Neural cell (in vitro differentiated cells): ENCODE measurements around the gene MEMO1. TPM values are rescaled to one million over a fixed set of nuclear protein-coding genes. Genes with fewer than 3 reads are reported as not detected.
"Not testable (repeated sequence)": the region's sequence is repeated elsewhere in the genome, so short reads cannot be mapped to it uniquely, and the experiment has no call there.

ENCODE experiments used
- H2AFZ ChIP-seq: fragments of 200-600, 300-800 bp; sonication (generic), shearing (Covaris generic); 2 replicates; pipeline ENCODE4 v1.6.0; 2014; ENCODE audit warnings: low read depth, mild to moderate bottlenecking, antibody characterized with exemption, low read length, moderate library complexity
- H3F3A ChIP-seq: fragments of 200-600 bp; shearing (Covaris generic); 2 replicates; pipeline ENCODE4 v1.6.1; 2016; ENCODE audit warnings: mild to moderate bottlenecking, moderate library complexity, mixed read lengths, antibody characterized with exemption, low read length; ENCODE audit not compliant: insufficient read depth, poor library complexity, severe bottlenecking
- H3K27ac ChIP-seq: fragments of 200-600, 300-800 bp; sonication (generic), shearing (Covaris generic); 2 replicates; pipeline ENCODE4 v1.5.1; 2014; ENCODE audit warnings: mild to moderate bottlenecking, low read length, moderate library complexity
- H3K27me3 ChIP-seq: fragments of 300-800, 200-600 bp; sonication (generic), shearing (Covaris generic); 2 replicates; pipeline ENCODE4 v1.6.0; 2014; ENCODE audit warnings: mild to moderate bottlenecking, low read depth, low read length, moderate library complexity; ENCODE audit not compliant: insufficient read depth
- H3K36me3 ChIP-seq: fragments of 300-800, 200-600 bp; sonication (generic), shearing (Covaris generic); 2 replicates; pipeline ENCODE4 v1.5.1; 2014; ENCODE audit warnings: mild to moderate bottlenecking, antibody characterized with exemption, low read length, moderate library complexity; ENCODE audit not compliant: insufficient read depth
- H3K4me2 ChIP-seq: fragments of 300-800, 200-600 bp; sonication (generic), shearing (Covaris generic); 2 replicates; pipeline ENCODE4 v1.6.0; 2014; ENCODE audit warnings: mild to moderate bottlenecking, low read length
- H3K4me3 ChIP-seq: fragments of 300-800, 200-600 bp; sonication (generic), shearing (Covaris generic); 2 replicates; pipeline ENCODE4 v1.5.1; 2014; ENCODE audit warnings: mild to moderate bottlenecking, low read length, moderate library complexity
- H3K79me2 ChIP-seq: fragments of 200-600 bp; shearing (Covaris generic); replicated peaks from 2 replicates; pipeline ENCODE4 v1.6.0; 2014; ENCODE audit warnings: mild to moderate bottlenecking, low read length, moderate library complexity; ENCODE audit not compliant: insufficient read depth
- H3K9ac ChIP-seq: fragments of 300-800, 200-600 bp; sonication (generic), shearing (Covaris generic); 2 replicates; pipeline ENCODE4 v1.6.1; 2016; ENCODE audit warnings: mild to moderate bottlenecking, low read length, mixed read lengths
- H3K9me2 ChIP-seq: fragments of 200-600 bp; shearing (Covaris generic); 2 replicates; pipeline ENCODE4 v1.6.1; 2016; ENCODE audit warnings: mild to moderate bottlenecking, low read length, mixed read lengths; ENCODE audit not compliant: insufficient read depth
- H3K9me3 ChIP-seq: fragments of 200-600, 300-800 bp; sonication (generic), shearing (Covaris generic); 2 replicates; pipeline ENCODE4 v1.6.1; 2016; ENCODE audit warnings: mild to moderate bottlenecking, mixed run types, low read length, moderate library complexity, mixed read lengths
- H4K20me1 ChIP-seq: fragments of 200-600 bp; shearing (Covaris generic); 2 replicates; pipeline ENCODE4 v1.6.1; 2016; ENCODE audit warnings: mild to moderate bottlenecking, mixed run types; ENCODE audit not compliant: insufficient read depth
- EP300 ChIP-seq: fragments of 450-650 bp; conservative IDR thresholded peaks from 2 replicates; pipeline ENCODE4 v1.6.1; 2014; ENCODE audit warnings: antibody characterized with exemption, mild to moderate bottlenecking, moderate library complexity; ENCODE audit not compliant: poor library complexity, severe bottlenecking
- EZH2 ChIP-seq: fragments of 200-600, 300-800 bp; shearing (Covaris generic), sonication (generic); IDR thresholded peaks from 2 replicates; pipeline ENCODE4 v1.6.1; 2014; ENCODE audit warnings: antibody characterized with exemption, low read length, borderline replicate concordance, mild to moderate bottlenecking; ENCODE audit not compliant: insufficient read depth, poor library complexity, severe bottlenecking
- MXI1 ChIP-seq: fragments of 450-650 bp; conservative IDR thresholded peaks from 2 replicates; pipeline ENCODE4 v1.6.1; 2014; ENCODE audit warnings: antibody characterized with exemption, mild to moderate bottlenecking; ENCODE audit not compliant: poor library complexity, severe bottlenecking
- POLR2AphosphoS5 ChIP-seq: IDR thresholded peaks from 2 replicates; pipeline ENCODE4 v1.6.1; 2012
- RAD21 ChIP-seq: fragments of 450-650 bp; conservative IDR thresholded peaks from 2 replicates; pipeline ENCODE4 v1.6.1; 2014; ENCODE audit warnings: antibody characterized with exemption, mild to moderate bottlenecking, moderate library complexity
- SMC3 ChIP-seq: fragments of 450-650 bp; conservative IDR thresholded peaks from 2 replicates; pipeline ENCODE4 v1.6.1; 2014; ENCODE audit warnings: antibody characterized with exemption, mild to moderate bottlenecking, moderate library complexity; ENCODE audit not compliant: poor library complexity
- TAF1 ChIP-seq: IDR thresholded peaks from 2 replicates; pipeline ENCODE4 v1.6.1; 2012; ENCODE audit warnings: low read depth
- polyA plus RNA-seq: library from polyadenylated mRNA; depleted of rRNA; stranded (reverse); fragments of >200 nt; gene quantifications from 2 replicates; pipeline ENCODE4 v1.2.3, GENCODE V29; 2014
- TF ChIP-seq, protein P1 (sequence below): fragments of 450-650 bp; IDR thresholded peaks from 2 replicates; pipeline ENCODE4 v1.5.1; 2014; ENCODE audit warnings: antibody characterized with exemption, mild to moderate bottlenecking, moderate library complexity; ENCODE audit not compliant: poor library complexity, severe bottlenecking
- TF ChIP-seq, protein P2 (sequence below): IDR thresholded peaks from 2 replicates; pipeline ENCODE4 v1.6.1; 2012; ENCODE audit warnings: borderline replicate concordance

The MEMO1 gene
- polyA plus RNA-seq, 1 donor from 2014 or later = 124 TPM

DNA sequence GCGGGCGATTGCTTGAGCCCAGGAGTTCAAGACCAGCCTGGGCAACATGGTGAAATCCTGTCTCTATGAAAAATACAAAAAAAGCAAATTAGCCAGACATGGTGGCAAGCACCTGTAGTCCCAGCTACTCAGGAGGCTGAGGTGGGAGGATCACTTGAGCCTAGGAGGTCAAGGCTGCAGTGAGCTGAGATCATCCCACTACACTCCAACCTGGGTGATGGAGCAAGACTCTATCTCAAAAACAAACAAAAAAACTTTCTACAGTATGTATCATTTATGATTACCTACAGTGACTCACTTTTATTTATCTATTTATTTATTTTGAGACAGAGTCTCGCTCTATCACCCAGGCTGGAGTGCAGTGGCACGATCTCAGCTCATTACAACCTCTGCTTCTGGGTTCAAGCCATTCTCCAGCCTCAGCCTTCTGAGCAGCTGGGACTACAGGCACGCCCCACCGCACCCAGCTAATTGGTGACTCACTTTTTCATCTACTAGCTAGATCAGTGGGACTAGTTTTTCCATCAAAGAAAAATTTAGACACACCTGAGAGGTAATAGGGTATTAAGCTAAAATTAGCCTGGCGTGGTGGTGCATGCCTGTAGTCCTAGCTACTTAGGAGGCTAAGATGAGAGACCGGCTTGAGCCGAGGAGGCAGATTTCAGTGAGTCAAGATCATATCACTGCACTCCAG lies 8.1 kb upstream of the MEMO1 start:
- H3K9me3 ChIP-seq, H3K36me3 ChIP-seq, H3K4me2 ChIP-seq, H3K27me3 ChIP-seq, H4K20me1 ChIP-seq, H2AFZ ChIP-seq, H3K9ac ChIP-seq, H3K79me2 ChIP-seq, H3K9me2 ChIP-seq, H3K27ac ChIP-seq, H3K4me3 ChIP-seq, H3F3A ChIP-seq: not testable (repeated sequence)

DNA sequence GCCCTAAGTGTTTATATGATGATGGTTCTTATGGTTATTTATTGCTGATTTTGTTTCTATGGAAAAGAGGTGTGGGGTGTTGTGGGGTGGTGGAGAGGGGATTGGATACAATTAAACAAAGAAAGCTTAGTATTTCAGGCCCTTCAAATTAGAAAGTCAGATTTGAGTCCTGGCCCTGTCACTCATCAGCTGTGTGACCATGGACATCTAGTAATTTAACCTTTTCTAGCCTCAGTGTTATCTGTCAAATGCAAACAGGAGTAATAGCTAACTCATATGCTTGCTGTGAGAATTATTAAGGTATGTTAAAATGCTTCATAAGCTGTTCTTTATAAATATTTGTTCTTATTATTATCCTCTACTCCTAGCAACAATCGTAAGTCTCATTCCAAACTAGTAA lies 2.1 kb upstream of the MEMO1 start:
- no peaks in the 10 kb centered on the region for H3K9me3 ChIP-seq
- peaks cover 17% of the 10 kb centered on the region for H3K79me2 ChIP-seq
- TF ChIP-seq, protein P1, sequence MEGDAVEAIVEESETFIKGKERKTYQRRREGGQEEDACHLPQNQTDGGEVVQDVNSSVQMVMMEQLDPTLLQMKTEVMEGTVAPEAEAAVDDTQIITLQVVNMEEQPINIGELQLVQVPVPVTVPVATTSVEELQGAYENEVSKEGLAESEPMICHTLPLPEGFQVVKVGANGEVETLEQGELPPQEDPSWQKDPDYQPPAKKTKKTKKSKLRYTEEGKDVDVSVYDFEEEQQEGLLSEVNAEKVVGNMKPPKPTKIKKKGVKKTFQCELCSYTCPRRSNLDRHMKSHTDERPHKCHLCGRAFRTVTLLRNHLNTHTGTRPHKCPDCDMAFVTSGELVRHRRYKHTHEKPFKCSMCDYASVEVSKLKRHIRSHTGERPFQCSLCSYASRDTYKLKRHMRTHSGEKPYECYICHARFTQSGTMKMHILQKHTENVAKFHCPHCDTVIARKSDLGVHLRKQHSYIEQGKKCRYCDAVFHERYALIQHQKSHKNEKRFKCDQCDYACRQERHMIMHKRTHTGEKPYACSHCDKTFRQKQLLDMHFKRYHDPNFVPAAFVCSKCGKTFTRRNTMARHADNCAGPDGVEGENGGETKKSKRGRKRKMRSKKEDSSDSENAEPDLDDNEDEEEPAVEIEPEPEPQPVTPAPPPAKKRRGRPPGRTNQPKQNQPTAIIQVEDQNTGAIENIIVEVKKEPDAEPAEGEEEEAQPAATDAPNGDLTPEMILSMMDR = no peak
- TF ChIP-seq EP300 = no peak
- TF ChIP-seq RAD21 = no peak
- TF ChIP-seq TAF1 = no peak
- TF ChIP-seq, protein P2, sequence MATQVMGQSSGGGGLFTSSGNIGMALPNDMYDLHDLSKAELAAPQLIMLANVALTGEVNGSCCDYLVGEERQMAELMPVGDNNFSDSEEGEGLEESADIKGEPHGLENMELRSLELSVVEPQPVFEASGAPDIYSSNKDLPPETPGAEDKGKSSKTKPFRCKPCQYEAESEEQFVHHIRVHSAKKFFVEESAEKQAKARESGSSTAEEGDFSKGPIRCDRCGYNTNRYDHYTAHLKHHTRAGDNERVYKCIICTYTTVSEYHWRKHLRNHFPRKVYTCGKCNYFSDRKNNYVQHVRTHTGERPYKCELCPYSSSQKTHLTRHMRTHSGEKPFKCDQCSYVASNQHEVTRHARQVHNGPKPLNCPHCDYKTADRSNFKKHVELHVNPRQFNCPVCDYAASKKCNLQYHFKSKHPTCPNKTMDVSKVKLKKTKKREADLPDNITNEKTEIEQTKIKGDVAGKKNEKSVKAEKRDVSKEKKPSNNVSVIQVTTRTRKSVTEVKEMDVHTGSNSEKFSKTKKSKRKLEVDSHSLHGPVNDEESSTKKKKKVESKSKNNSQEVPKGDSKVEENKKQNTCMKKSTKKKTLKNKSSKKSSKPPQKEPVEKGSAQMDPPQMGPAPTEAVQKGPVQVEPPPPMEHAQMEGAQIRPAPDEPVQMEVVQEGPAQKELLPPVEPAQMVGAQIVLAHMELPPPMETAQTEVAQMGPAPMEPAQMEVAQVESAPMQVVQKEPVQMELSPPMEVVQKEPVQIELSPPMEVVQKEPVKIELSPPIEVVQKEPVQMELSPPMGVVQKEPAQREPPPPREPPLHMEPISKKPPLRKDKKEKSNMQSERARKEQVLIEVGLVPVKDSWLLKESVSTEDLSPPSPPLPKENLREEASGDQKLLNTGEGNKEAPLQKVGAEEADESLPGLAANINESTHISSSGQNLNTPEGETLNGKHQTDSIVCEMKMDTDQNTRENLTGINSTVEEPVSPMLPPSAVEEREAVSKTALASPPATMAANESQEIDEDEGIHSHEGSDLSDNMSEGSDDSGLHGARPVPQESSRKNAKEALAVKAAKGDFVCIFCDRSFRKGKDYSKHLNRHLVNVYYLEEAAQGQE = no peak
- TF ChIP-seq MXI1 = no peak
- TF ChIP-seq EZH2 = no peak
- no peak for TF ChIP-seq SMC3
- TF ChIP-seq POLR2AphosphoS5 = no peak
- H4K20me1 ChIP-seq = peaks cover 7% of the 10 kb centered on the region
- no peaks in the 10 kb centered on the region for H3K9me2 ChIP-seq
- no peaks in the 10 kb centered on the region for H3K36me3 ChIP-seq
- H2AFZ ChIP-seq = no peak overlapping the region
- peaks cover 7% of the 10 kb centered on the region for H3F3A ChIP-seq
- H3K27me3 ChIP-seq = no peaks in the 10 kb centered on the region
- H3K4me3 ChIP-seq = no peak overlapping the region
- no peak overlapping the region for H3K4me2 ChIP-seq
- no peak overlapping the region for H3K27ac ChIP-seq
- H3K9ac ChIP-seq = no peak overlapping the region
